HG03025 (cell line): ENCODE data around the gene CCDC169.
"Not testable (repeated sequence)": the region's sequence is repeated elsewhere in the genome, so short reads cannot be mapped to it uniquely, and the experiment has no call there.

Experiments used
- ATAC-seq: cut with Tn5 transposase; IDR thresholded peaks from one replicate; pipeline ENCODE4 v1.9.1; 2021; ENCODE audit warnings: mild to moderate bottlenecking, moderate library complexity; ENCODE audit not compliant: unreplicated experiment, low FRiP score

Gene CCDC169

DNA sequence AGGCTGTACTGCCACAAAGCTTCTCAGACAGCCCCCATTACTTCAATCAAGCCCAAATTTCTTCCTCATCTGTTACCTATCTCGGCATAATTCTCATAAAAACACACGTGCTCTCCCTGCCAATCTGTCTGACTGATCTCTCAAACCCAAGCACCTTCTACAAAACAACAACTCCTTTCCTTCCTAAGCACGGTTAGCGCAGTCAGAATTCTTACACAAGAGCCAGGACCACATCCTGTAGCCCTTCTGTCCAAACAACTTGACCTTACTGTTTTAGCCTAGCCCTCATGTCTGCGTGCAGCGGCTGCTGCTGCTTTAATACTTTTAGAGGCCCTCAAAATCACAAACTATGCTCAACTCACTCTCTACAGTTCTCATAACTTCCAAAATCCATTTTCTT is 22.2 kb upstream of the CCDC169 start:
- not testable (repeated sequence) for ATAC-seq

DNA sequence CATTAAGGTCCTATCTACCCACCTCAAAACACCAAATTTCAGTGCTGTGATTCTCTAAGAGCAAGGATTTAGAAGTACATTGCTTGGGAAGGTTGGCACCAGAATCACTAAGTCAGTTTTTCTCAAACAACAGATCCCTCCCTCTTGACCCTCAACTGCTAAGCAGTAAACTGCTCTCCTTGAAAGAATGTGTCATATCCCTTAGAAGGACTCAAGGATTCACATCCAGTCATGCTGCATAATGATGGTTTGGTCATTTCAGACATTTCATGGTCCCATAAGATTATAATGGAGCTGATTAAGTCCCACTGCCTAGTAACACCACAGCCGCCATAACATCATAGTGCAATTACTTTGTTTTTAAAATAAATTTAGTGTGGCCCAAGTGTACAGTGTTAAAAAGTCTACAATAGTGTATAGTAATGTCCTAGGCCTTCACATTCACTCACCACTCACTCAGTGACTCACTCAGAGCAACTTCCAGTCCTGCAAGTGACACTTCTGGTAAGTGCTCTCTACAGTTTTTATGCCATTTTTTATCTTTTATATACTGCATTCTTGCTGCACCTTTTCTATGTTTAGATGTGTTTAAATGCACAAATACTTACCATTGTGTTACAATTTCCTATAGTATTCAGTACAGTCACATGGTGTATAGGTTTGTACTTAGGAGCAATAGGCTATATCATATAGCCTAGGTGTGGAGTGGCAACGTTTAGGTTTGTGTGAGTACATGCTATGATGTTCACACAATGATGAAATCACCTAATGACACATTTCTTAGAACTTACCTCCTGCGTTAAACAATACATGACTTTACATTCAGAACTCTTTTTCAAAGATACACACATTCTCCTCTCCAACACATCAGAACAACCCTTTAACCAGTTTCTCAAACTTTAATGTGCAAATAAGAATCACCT is 15.7 kb upstream of the CCDC169 start:
- ATAC-seq, result no peak

DNA sequence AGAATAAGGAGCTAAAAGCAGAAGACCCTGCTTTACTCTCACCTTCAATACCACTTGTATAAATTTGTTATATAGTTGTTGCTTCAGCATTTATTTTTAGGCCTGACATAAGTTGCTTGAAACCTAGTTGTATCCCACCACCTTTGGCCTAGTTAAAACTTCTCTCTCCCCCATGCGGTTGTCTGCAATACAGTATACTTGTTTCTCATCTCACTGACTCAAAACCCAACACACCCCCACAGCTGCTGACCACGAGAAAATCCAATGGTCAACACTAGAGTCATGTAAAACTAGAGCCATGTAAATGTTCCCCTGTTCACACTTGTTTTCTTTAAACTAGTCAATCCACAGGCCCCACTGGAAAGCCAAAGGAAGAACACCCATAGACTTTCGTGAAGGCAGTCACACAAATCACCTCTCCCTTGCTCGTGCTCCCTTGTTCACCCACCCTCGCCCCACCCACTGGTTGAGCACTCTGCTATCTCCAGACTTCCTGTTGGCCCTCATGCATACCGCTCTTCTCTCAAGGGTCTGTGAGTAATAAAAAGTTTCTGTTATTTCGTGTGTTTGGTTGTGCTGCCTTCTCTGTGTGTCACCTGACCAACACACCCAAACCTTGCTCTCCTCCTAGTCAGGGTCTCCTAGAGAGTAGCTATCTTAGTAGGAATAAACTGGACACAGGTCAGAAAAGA is 12.9 kb upstream of the CCDC169 start:
- no peak for ATAC-seq

DNA sequence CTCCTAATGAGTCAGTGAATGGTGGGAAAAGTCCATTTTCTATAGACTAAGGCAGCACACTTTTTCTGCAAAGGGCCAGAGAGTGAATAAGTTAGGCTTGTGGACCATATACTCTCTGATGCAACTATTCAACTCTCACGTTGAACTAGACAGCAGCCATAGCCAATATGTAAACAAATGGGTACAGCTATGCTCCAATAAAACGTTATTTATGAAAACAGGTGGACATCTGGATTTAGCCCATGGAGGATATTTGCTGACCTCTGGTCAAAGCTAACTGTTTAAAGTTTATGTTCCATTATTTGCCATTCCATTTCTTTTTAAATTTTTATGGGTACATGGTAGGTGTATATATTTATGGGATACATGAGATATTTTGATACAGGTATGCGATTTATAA is 4.7 kb upstream of the CCDC169 start:
- no peak for ATAC-seq

DNA sequence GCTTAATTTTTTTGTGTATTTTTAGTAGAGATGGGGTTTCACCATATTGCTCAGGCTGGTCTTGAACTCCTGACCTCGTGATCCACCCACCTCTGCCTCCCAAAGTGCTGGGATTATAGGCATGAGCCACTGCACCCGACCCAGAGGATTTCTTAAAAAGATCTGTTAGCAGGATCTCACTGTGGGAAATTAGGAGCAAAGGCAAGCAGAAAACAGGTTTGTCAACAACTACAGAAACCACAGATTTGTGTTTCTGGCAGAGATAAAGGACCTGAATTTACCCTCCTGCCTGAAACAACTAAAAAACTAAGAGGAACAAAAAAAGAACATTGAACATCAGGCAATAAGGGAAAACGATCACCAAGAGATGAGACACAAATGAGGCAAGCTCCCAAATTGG is 1.9 kb upstream of the CCDC169 start:
- not testable (repeated sequence) for ATAC-seq

DNA sequence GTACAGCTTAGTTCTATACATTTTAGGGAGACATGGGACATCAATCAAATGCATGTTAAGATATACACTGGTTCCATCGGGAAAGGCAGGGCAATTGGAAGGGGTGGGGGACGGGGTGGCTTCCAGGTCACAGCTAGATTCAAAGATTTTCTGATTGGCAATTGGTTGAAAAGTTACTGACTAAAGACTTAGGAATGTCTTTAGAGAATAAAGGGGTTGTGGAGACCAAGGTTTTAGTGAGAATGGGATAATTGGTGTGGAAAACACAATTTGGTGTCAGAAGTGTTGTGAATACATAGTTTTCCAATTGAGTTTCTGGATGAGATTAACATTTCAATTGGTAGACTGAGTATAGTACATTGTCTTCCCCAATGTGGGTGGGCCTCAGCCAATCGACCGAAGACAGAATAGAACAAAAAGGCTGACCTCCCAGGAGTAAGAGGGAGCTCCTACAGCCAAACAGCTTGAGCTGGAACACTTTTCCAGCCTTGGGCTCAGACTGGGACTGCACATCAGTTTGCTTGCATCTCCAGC is 988 bp upstream of the CCDC169 start:
- no peak for ATAC-seq

DNA sequence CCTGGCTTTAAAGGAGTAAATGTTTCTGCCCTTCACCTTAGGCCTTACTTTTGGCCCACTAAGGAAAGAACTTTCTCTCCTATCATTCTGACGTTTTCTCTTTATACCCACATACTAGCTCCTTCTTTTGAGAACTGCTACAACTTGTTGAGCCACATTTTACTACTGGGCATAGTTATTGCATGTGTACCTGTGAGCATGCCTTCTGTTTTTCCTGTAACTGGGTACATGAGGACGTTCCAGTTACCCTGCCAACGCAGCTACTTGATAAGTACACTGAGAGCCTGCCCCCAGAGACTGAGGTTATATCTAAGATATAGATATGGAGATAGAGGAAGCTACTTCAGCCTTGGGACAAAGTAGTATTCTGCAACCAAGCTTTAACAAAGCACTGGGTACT is 3.5 kb downstream of the CCDC169 start:
- ATAC-seq, result no peak

DNA sequence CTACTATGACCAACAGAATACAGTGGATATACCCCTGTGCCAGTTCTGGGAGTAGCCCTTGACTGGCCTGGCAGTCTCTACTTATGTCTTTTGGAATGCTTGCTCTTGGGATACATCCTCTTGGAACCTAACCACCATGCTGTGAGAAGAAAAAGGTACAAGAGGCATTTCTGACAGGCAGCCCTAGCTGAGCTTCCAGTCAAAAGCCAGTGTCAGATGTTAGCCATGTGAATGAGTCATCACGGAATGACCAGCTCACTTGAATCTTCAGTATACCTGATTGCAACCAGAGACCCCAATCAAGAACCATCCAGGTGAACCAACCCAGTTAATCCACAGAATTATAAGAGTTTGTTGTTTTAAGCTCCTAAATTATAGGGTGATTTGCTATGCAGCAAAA is 4.1 kb downstream of the CCDC169 start:
- ATAC-seq, result no peak

DNA sequence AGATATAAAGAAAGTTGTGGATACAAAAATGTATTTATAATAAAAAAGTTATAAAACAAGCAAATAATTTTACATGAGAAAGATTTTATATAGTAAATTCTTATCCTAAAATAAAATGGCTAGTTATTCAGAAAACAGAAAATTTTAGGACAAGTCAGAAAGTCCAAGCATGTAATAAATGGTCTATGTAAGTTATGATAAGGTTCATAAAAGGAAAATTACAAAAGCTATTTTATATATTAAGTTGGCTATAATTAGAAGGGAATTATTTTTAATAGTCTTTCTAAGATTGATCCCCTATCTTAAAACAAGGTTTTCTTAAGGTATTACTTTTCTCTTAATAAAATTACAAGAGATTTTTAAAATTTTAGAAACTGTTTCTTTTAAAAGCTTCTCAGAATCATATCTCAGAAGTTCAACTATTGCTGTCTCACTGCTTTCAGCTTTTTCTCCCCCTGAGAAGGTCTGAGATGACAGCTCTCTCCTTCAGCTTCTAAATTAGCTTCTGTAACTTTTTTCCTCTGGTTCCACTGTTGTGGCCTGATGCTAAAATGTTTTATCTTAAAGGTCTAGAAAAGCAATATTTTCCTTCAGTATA is 8.7 kb downstream of the CCDC169 start:
- ATAC-seq, result no peak

DNA sequence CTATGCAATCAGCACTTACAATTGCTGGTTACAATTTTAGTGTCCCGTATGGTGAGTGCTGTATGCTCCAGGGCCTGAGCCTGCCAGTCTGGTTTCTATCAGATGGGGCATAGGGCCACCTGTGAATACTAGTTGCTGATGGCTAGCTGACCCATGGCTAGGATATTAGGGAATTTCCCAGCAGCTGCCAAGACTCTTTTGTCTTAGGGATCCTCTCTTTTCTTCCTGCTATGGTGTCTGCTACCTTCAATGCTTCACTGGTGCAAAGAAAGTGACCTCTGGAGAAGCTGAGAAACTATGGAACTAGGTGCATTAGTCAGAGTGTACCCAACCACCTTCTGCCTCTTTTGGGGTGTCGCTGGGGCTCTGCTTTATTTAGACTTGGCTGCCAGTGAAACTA is 11.6 kb downstream of the CCDC169 start:
- no peak for ATAC-seq

DNA sequence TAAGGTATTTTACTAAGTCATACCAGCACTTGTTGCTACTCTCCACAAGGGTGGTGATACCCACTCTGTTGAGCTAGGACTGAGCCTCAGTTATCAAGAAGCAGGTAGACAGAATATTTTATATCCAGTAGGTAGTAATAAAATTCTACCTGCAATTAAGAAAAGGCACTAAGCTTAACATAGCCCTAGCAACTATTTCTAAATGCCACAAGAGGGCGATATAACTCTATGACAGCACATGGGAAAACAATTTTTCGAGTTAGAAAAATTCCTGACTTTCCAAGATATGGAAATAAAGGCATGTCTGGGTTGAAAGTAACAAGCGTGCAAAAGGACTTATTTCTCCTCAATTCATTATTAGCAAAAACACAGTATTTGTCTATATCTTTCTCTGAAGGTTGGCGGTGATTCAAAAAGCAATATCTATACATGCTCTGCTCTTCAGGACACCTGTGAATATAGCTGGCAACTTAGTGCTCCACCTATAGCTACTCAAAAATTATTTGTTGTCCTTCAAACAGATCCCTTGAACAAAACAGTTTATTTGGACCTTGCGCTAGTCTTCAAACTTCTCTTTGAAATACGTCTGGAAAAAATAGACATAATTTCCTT is 14.7 kb downstream of the CCDC169 start:
- ATAC-seq, result no peak

DNA sequence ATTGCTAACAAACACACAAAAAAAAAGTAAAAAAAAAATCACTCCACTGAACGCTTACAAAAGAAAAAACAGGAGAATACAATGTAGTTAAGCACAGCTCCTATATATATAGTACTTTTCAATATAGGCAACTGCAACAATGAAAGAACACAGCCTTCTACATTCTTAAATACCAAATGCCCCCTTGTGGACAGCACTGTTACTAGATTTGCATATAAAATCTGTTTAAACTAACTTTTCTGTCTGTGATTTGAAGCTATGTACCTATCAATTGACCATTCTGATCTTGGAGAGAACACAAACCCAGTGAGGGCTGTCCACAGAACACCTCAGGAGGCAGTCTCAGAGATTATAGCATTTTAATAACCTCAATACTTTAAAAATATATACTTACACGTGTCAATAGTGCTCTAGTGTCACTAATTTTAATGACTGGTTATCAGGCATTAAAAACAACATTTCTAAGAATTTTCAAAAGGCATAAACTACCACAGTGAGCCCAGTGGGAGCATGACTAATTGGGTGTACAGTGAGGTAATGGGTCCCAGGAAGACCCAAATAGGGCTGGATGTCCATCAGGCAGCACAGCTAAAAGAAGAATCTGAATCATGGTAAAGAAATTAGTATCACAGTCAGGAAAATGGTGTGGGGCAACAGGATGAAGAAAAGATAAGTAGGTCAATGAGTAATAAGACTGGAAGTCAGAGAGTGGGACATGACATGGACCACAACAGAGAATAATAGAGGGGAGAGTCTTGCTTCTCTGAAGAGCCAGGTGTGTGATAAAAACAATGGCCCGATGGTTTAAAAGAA is 22.2 kb downstream of the CCDC169 start:
- no peak for ATAC-seq

DNA sequence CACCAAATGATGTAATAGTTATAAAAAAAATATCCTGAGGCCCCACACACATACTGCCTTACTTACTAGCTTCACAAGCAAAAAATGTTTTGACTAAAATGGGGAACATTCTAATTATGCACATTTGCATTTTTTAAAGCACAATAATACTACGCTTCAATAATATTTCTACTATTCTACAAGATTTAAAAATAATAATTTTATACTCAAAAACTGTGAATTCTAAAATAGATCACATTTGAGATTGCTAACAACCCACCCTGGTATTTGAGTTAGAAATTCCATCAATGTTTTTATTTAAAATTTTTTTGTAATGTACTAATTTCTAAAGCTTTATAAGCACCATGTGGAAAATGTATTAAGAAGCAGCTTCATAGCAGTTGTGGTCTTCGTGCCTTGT is 24.2 kb downstream of the CCDC169 start:
- no peak for ATAC-seq

DNA sequence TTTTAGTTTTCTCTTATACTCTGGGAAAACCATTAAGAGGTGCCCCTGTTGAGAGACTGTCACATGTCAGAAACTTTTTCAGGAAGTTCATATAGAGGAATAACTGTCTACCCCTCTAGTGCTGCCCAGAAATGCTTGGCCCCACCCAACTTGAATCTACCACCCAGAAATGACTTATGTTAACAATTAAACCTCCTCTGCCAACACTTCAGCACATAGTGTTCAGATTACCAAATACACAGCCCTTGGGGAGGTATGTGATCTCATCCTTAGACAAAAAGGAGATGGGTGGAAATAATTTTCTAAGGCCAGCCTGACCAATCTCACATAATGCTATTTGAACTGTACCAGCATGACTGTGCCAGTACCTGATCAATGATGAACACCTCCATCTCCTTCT is 35.6 kb downstream of the CCDC169 start:
- no peak for ATAC-seq

DNA sequence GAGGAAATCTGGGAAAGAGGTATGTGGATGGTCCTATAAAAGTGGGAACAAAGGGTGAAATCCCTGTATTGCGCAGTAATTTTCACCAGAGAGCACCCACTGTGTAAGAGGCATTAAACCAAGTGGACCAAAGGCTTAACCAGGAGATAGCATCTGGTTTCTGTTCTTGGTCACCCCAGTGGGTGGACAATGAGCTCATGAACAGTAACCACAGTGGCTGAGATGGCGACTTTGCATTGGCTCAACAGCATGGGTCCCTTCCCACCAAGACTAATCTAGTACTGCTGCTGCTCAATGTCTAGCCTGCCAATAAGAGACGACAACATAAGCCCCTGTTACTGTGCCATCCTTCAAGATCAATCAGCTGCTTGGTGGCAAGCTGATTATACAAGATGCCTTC is 36.6 kb downstream of the CCDC169 start:
- ATAC-seq, result no peak

DNA sequence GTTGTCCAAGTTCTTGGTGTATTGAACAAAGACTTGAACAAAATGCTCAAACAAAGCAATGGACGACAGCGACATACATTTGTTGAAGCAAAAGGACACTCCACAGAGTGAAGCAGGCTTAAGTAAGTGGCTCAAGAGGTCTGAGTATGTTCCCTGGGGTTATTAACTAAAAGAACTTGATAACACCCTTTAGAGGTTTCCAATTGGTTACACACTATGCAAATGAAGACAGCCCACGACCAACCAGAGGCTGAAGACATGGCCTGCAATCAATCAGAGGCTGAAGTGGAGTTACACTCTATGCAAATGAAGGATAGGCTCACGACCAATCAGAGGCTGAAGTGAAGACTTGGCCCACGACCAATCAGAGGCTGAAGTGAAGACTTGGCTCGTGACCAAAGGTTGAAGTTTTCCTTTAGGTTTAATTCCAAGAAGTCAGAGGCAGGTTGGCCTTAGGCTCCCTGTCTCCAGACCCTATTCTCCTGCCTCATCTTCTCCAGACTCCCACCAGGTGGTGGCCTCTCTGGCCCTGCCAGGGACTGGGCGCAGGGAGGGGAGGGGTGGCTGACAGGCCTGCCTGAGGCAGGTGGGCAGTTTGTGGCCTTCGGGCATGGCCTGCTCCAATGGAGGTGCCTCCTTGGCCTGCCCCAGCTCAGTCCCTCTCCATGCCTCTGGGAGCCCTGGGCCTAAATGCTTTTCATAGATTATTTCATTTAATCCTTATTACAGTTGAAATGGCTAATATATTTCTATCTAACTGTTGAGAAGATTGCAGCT is 38.1 kb downstream of the CCDC169 start:
- no peak for ATAC-seq

DNA sequence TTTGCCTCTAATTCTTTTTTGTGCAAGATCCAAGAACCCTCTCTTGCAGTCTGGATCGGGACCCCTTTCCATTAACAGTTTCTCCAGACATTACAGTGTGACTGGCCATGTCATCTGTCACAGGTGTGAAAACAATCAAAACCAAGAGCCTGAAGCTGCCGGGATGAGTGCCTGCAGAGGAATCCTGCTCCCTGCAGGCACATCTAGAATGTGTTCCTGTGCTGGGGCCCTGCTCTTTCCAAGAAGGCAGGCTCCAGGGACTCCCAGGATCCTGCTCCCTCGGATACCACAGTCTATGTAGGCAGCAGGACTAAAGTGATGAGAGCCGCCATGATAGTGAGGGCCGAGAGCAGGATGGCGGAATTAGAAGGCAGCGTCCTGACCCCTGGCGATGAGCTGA is 38.8 kb downstream of the CCDC169 start:
- ATAC-seq, result no peak

DNA sequence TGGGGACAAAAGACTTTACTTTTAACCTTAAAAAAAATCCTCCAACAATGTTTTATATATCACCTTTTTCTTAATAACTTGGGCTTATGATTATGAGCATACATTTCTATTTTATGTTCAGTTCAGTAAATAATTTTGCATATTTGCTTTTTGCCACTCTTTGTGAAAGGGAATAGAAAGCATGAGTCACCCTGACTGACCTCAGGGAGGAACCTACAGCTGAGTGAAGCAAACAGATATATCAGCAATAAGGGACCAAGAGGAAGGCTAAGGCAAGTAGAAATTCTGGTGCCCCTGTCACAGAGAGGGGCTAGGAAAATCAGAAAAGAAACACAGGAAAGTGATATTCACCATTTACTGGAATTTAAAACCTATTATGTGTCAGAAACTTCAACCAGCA is 46.1 kb downstream of the CCDC169 start:
- no peak for ATAC-seq

DNA sequence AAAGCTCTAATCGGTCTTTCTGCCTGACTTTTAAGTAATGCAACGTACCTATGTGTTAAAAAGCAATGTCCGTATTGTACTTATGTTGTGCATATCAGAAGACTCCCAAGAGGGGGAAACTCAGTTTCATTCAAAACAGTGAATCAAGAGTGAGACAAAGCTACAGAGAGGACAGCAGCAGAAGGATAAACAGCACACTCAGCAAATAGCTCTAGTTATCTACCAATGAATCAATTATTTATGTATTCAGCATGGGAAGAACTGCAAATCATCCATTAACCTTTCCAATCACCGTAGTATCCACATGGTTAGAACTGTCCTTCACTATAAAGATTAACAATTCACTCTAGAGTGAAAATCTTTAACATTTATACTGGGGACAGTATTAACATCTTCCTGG is 46.6 kb downstream of the CCDC169 start:
- ATAC-seq, result no peak
